Hepatic stellate cell (primary cell): ENCODE results near the gene JAG1.

Experiments used
- DNase-seq: peaks from one replicate; pipeline ENCODE4 v3.0.0; 2011; ENCODE audit warnings: low spot score

JAG1 gene

GRCh38 chr20:10673842-10674683 lies at the start of gene JAG1:
TSS of gene JAG1 (minus strand) at chr20:10673999. CDS start at chr20:10673530, 469 bp downstream.
- peak; percentile 97 for DNase-seq

GRCh38 chr20:10721976-10722375 lies 48.2 kb upstream of the JAG1 start:
- DNase-seq, result no peak

GRCh38 chr20:10721137-10721896 lies 47.5 kb upstream of the JAG1 start:
- no peak for DNase-seq

GRCh38 chr20:10720565-10720964 lies 46.8 kb upstream of the JAG1 start:
- no peak for DNase-seq

GRCh38 chr20:10719740-10720385 lies 46.1 kb upstream of the JAG1 start:
- DNase-seq, result no peak

- no peak for DNase-seq
These were observed 44.9 kb upstream of the JAG1 start for GRCh38 chr20:10718661-10719060.

GRCh38 chr20:10716855-10717254 lies 43.1 kb upstream of the JAG1 start:
- no peak for DNase-seq

- DNase-seq, result peak; percentile 14
These were observed 41.2 kb upstream of the JAG1 start for GRCh38 chr20:10715035-10715434.

GRCh38 chr20:10714236-10714975 lies 40.6 kb upstream of the JAG1 start:
- no peak for DNase-seq

GRCh38 chr20:10713161-10713560 lies 39.4 kb upstream of the JAG1 start:
- DNase-seq, result no peak

- no peak for DNase-seq
These were observed 38.2 kb upstream of the JAG1 start for GRCh38 chr20:10711903-10712451.

- DNase-seq, result no peak
These were observed 37.4 kb upstream of the JAG1 start for GRCh38 chr20:10710991-10711775.

GRCh38 chr20:10709916-10710315 lies 36.1 kb upstream of the JAG1 start:
- no peak for DNase-seq

- peak; percentile 56 for DNase-seq
These were observed 34.8 kb upstream of the JAG1 start for GRCh38 chr20:10708351-10709185.

GRCh38 chr20:10707791-10708190 lies 34.0 kb upstream of the JAG1 start:
- no peak for DNase-seq

- no peak for DNase-seq
These were observed 33.3 kb upstream of the JAG1 start for GRCh38 chr20:10707068-10707467.

- DNase-seq, result no peak
These were observed 32.6 kb upstream of the JAG1 start for GRCh38 chr20:10706460-10706811.

- DNase-seq, result no peak
These were observed 32.1 kb upstream of the JAG1 start for GRCh38 chr20:10705801-10706459.

GRCh38 chr20:10701607-10702006 lies 27.8 kb upstream of the JAG1 start:
- no peak for DNase-seq

- no peak for DNase-seq
These were observed 26.1 kb upstream of the JAG1 start for GRCh38 chr20:10699941-10700340.
